GM08714 (cell line): ENCODE measurements around the gene SLC26A2.
"Not testable (repeated sequence)": the region's sequence is repeated elsewhere in the genome, so short reads cannot be mapped to it uniquely, and the experiment has no call there.

Source experiments
- H3K4me3 ChIP-seq: fragments of 200-500 bp; sonication (Bioruptor generic); 2 replicates; pipeline ENCODE4 v1.5.1; 2014; ENCODE audit warnings: mild to moderate bottlenecking, low read length, inconsistent platforms
- ZNF274 ChIP-seq: IDR thresholded peaks from 2 replicates; pipeline ENCODE4 v1.6.1; 2012; ENCODE audit warnings: mild to moderate bottlenecking, low read depth, low read length

Gene SLC26A2

GRCh38 chr5:149930749-149931574 is 29.6 kb upstream of the SLC26A2 start:
- H3K4me3 ChIP-seq: no peak overlapping the region

GRCh38 chr5:149931992-149932436 is 28.5 kb upstream of the SLC26A2 start:
- TF ChIP-seq ZNF274: no peak
- no peak overlapping the region for H3K4me3 ChIP-seq

More at GRCh38 chr5:149930749-149931574, 29.6 kb upstream of the SLC26A2 start:
- TF ChIP-seq ZNF274: no peak

- no peak overlapping the region for H3K4me3 ChIP-seq
- TF ChIP-seq ZNF274: no peak
These were observed 27.9 kb upstream of the SLC26A2 start for GRCh38 chr5:149932445-149933350.

GRCh38 chr5:149935431-149935901 is 25.1 kb upstream of the SLC26A2 start:
- no peak for TF ChIP-seq ZNF274

GRCh38 chr5:149936044-149936699 is 24.4 kb upstream of the SLC26A2 start:
- no peak overlapping the region for H3K4me3 ChIP-seq
- TF ChIP-seq ZNF274: no peak

More at GRCh38 chr5:149935431-149935901, 25.1 kb upstream of the SLC26A2 start:
- no peak overlapping the region for H3K4me3 ChIP-seq

GRCh38 chr5:149936700-149937091 is 23.9 kb upstream of the SLC26A2 start:
- no peak for TF ChIP-seq ZNF274
- no peak overlapping the region for H3K4me3 ChIP-seq

GRCh38 chr5:149937610-149938009 is 22.9 kb upstream of the SLC26A2 start:
- no peak overlapping the region for H3K4me3 ChIP-seq
- TF ChIP-seq ZNF274: no peak

- no peak overlapping the region for H3K4me3 ChIP-seq
- no peak for TF ChIP-seq ZNF274
These were observed 22.3 kb upstream of the SLC26A2 start for GRCh38 chr5:149938279-149938678.

GRCh38 chr5:149938791-149939358 is 21.7 kb upstream of the SLC26A2 start:
- no peak overlapping the region for H3K4me3 ChIP-seq
- no peak for TF ChIP-seq ZNF274

GRCh38 chr5:149939546-149939945 is 21.0 kb upstream of the SLC26A2 start:
- no peak for TF ChIP-seq ZNF274
- H3K4me3 ChIP-seq: no peak overlapping the region

GRCh38 chr5:149940077-149940574 is 20.4 kb upstream of the SLC26A2 start:
- H3K4me3 ChIP-seq: no peak overlapping the region
- TF ChIP-seq ZNF274: no peak

GRCh38 chr5:149940941-149941644 is 19.5 kb upstream of the SLC26A2 start:
- no peak for TF ChIP-seq ZNF274
- no peak overlapping the region for H3K4me3 ChIP-seq

- no peak overlapping the region for H3K4me3 ChIP-seq
- no peak for TF ChIP-seq ZNF274
These were observed 18.8 kb upstream of the SLC26A2 start for GRCh38 chr5:149941795-149942194.

- no peak overlapping the region for H3K4me3 ChIP-seq
- TF ChIP-seq ZNF274: no peak
These were observed 18.4 kb upstream of the SLC26A2 start for GRCh38 chr5:149942199-149942598.

- not testable (repeated sequence) for H3K4me3 ChIP-seq
These were observed 17.8 kb upstream of the SLC26A2 start for GRCh38 chr5:149942741-149943169.

GRCh38 chr5:149943177-149943949 is 17.2 kb upstream of the SLC26A2 start:
- not testable (repeated sequence) for H3K4me3 ChIP-seq
